ENCODE measurements around the gene DPEP3. TPM values are rescaled to one million over a fixed set of nuclear protein-coding genes. Genes with fewer than 3 reads are reported as not detected.
"Not testable (repeated sequence)": the region's sequence is repeated elsewhere in the genome, so short reads cannot be mapped to it uniquely, and the experiment has no call there.

DPEP3 gene
- polyA plus RNA-seq, 4 donors = 0.06 to 0.37 (median 0.14) TPM; not detected in 1

DNA sequence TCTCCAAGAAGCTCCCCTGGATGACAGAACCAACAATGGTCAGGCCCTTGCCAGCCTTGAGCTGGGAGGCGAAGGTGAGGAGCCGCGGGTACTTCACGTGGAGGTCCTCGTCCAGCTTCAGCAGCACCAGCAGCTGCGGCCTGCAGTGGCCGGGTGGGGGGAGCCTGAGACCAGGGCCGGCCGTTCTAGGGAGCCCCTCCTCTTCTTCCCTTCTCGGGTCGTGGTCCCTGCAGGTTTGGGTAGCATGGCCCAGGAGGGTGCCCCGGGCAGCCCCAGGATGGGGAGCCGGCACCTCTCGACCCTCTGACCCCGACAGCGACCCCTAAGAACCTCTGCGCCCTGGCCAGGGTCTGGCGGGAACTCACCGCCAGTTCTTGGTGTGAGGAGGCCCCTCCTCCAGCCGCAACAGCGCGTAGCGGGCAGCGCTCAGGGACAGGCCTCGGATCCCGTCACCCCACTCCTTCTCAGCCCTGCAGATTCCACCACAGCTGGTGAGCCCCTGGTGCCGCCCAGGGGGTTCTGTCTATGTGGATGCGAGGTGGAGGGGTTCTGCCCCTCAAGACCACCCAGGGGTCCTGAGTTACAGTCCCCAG is 33.2 kb downstream of the DPEP3 start:
- DNase-seq (ENCODE audit: low read depth in 4 of 4, low spot score in 3 of 4) = no peak

- no peak for DNase-seq (ENCODE audit: low read depth in 4 of 4, low spot score in 3 of 4)
Observed at GRCh38 chr16:67946128-67946569, 34.1 kb downstream of the DPEP3 start.

DNA sequence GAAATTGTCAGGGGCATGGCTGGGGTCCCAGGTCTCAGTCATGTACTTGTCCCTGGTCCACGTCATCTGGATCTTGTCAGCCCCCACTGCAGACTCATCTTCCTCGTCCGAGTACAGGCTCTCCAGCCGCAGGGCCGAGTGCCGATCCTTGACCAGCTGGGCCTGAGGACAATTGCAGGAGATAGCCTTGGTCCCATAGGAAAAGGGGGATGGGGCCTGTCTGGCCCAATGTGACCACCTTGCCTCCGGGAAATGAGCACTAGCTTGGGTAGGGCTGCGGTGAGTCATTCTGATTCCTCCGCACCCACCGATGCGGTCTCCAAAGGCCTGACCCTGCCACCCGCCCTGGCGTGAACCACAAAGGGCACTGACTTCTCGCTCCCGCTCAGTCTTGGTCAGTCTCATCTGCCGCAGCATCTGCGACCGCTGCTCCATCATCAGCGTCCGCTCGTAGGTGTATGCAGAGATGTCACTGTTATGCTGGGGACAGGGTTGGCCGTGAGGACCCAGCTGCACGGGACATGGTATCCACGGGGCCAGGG is 34.8 kb downstream of the DPEP3 start:
- no peak for DNase-seq (ENCODE audit: low read depth in 4 of 4, low spot score in 3 of 4)

- no peak for DNase-seq (ENCODE audit: low read depth in 4 of 4, low spot score in 3 of 4)
Observed at GRCh38 chr16:67944690-67945391, 35.5 kb downstream of the DPEP3 start.

DNA sequence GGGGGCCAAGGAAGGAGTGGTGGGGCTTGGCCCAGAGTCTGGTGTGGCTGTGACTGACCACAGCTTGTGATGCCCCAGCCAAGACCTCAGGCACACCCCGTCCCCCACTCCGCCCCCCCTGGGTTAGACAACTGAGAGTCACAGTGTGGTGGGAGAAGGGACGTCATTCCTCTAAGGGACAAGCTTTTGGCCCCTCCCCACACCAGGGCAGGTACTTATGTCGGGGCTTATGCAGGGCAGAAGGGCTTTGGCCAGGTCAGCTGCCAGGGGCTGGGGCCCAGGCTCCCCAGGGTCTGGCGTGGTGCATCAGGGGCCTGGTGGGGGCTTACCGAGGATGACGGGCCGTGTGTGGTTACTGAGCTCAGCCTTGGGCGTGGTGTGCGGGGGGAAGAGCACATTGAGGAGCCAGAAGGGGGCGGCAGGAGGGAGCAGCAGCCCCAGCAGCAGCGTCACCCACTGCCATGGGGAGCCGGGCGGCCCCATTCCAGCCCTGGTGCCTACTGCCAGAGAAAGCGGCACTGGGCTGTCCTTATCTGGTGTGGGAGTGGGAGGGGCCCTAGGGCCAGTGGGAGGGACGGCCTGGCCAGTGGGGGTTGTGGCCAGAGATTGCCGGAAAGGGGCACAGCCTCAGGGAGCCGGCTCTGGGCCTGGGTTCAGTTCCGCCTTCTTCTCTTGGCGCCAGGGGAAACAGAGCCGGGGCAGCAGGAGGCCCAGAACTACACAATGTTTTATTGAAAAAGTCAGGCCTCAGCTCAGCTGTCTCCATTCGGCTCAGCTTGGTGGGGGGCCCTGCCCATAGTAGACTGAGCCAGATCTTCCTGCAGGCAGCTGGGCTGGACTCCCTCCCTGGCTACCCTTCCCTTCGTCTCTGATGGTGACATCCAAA is 36.4 kb downstream of the DPEP3 start, which contains the start of gene LCAT:
Gene LCAT, minus strand, starts transcription at position 502 of the 886 bp plus-strand sequence. Its CDS starts 19 bp downstream, at position 483.
- DNase-seq (ENCODE audit: low read depth in 4 of 4, low spot score in 3 of 4) = no peak

- DNase-seq (ENCODE audit: low read depth in 4 of 4, low spot score in 3 of 4) = no peak
Observed at GRCh38 chr16:67943256-67943618, 37.1 kb downstream of the DPEP3 start.

GRCh38 chr16:67942510-67943255 is 37.6 kb downstream of the DPEP3 start:
- no peak for DNase-seq (ENCODE audit: low read depth in 4 of 4, low spot score in 3 of 4)

DNA sequence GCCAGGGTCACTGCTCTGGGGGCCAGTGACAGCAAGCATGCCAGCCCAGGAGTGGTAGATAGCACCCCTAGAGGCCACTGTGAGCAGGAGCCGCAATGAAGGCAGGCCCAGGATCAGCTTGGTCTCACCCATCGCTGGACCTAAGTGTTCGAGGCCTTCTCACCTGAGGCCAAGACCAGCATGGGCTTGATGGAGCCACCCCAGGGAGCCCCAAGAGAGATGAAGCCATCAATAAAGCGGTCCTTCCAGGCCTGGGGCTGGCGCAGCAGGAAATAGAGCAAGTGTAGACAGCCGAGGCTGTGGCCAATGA is 38.1 kb downstream of the DPEP3 start:
- DNase-seq (ENCODE audit: low read depth in 4 of 4, low spot score in 3 of 4) = no peak

GRCh38 chr16:67941469-67942199 is 38.7 kb downstream of the DPEP3 start:
- no peak for DNase-seq (ENCODE audit: low read depth in 4 of 4, low spot score in 3 of 4)

DNA sequence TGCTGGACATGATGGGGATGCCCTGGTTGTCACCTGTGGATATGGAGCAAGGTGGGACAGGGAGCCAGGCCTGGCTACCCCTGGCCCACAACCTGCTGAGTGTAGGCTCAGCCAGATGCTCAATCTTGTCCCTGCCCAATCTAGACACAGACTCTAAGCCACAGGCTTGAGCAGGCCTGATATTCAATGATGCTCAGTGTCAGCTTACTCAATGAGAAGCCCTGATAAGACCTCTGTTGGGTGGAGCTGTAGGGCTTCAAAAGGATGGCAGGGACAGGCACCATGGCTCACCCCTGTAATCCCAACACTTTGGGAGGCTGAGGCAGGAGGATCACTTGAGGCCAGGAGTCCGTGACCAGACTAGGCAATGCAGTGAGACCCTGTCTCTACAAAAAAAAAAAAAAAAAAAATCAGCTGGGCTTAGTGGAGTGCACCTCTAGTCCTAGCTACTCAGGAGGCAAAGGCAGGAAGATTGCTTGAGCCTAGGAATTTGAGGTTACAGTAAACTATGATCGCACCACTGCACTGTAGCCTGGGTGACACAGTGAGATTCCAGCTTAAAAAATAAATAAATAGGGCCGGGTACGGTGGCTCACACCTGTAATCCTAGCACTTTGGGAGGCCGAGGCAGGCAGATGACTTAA is 39.7 kb downstream of the DPEP3 start:
- no peak for DNase-seq (ENCODE audit: low read depth in 4 of 4, low spot score in 3 of 4)

DNA sequence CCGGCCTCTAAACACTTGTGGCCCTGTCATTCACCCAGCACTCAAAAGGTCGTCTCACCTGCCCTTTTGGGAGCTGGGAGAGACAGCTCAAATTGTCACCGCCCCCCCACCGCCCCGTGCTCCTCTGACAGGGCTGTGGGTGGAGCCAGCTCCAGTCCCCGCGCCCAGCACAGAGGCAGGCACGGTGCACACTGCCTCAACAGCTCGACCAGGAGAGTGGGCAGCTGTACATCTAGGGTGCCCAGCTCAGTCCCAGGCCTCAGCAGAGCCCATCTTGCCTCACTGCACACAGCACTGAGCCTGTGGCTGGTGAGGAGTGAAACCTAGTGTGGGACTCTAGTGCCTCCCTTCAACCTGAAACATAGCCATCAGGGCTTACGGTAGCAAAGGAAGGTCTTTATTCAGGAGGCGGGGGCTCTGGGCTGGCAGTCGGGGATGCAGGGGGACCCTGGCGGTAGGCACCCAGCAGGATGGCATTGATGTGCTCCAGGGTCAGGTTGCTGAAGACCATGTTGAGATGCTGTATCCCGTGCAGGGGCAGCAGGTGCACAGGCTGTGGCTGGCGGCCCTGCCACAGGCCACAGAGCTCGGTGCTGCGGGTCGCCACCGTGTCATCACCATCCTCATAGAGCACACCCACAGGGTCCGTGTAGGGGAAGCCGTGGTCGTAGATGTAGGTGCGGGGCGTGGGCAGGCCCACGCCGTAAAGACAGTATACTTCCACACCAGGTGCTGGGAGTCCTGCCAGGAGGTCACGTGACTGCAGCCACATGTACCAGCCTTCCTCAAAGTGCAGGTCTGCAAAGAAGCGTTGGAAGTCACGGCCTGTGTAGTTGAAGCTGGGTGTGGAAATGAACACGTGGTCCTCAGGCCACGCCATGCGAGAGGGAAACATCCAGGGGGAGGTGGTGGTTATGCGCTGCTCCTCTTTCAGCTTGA is 40.5 kb downstream of the DPEP3 start:
- DNase-seq (ENCODE audit: low read depth in 4 of 4, low spot score in 3 of 4) = no peak

DNA sequence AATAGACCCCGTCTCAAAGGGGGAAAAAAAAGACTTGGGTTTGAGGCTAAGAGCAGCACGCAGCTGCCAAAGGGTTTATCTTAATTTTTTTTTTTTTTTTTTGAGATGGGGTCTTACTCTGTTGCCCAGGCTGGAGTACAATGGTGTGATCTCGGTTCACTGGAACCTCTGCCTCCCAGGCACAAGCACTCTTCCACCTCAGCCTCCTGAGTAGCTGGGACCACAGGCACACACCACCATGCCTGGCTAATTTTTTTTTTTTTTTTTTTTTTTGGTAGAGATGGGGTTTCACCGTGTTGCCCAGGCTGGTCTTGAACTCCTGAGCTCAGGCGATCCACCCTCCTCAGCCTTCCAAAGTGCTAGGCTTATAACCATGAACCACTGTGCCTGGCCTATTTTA is 42.6 kb downstream of the DPEP3 start:
- DNase-seq (ENCODE audit: low read depth in 4 of 4, low spot score in 3 of 4) = not testable (repeated sequence)

DNA sequence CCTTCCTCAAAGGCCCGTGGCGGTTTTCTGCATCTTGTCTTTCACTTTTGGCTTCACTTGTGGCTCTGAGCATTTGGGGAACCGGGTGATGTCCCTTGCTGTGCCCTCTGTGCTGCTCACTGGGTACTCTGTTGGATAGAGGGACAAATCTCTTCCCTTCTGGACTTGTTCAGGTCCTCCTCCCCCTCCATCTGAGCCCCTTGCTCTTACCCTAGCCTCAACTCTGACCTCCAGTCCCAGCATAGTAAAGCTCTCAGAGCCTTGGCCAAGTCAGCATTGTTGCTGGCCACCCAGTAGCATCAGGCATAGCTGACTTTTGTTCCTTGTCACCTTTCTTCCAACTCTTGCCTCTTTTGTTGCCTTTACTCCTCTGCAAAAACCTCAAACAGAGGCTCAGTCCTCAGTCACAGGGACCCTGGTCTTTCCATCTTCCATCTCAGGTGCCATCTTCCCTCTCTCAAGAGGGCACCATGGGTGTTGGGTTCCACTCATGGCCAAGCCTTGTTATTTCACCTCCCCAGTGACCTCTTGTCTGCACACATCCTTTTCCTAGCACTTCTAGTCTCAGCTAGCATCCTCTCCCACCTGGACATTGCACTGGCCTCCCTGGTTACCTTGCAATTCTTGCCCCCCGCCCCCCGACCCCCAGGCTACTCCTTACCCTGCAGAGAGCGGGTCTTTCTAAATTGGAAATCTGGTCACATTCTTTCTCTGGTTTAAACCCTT is 43.3 kb downstream of the DPEP3 start:
- peak in 1 of 4 donors; percentile 28 for DNase-seq (ENCODE audit: low read depth in 4 of 4, low spot score in 3 of 4)

DNA sequence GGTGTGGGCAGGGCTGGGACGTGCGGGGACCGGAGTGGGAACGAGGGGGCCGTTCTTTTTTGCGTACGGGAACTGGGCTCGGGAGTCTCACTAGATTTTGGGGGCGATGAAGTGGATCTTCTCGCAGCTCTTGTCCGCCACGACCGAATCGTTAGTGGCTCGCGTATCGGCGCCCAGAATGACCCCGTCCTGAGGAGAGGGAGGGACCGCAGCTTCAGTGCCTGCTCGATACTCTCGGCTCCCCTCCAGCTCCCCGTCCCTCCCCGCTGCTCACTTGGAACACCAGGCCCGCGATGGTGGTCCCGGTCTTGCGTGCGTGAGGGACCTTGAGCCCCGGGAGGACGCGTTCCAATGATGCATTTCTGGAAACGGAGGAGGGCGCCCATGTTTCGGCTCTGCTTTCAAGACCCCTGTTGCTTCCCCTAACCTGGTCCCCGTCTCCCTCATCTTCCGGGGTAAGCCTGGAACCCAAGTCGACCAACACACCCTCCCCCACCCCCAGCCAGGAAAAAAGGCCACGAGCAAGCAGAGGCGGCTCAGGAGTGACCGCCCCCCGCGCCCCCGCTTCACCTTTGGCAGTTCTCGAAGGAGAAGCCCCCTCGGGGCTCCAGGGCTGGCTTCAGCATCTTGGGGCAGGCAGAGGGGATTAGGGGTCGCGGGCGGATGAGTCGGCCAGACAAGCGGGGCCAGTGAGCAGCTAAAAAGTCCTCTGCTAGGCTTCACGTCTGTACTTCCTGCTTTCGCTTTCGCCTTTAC is 44.0 kb downstream of the DPEP3 start, which contains the start of gene PSMB10:
Gene PSMB10, minus strand, starts transcription at position 727 of the 756 bp plus-strand sequence. Its CDS starts 101 bp downstream, at position 626.
- DNase-seq (ENCODE audit: low read depth in 4 of 4, low spot score in 3 of 4) = peak in 3 of 4 donors; percentile 17 to 29 (median 27)

- DNase-seq (ENCODE audit: low read depth in 4 of 4, low spot score in 3 of 4) = peak; percentile 85 to 94 (median 90)
Observed at GRCh38 chr16:67935402-67936123, 44.7 kb downstream of the DPEP3 start.

- DNase-seq (ENCODE audit: low read depth in 4 of 4, low spot score in 3 of 4) = no peak
Observed at GRCh38 chr16:67935101-67935401, 45.2 kb downstream of the DPEP3 start.
